ENCODE data around the gene NAP1L4. TPM values are rescaled to one million over a fixed set of nuclear protein-coding genes. Genes with fewer than 3 reads are reported as not detected.

Gene NAP1L4
- total and polyA plus RNA-seq, 2 of the 4 experiments (the other 2 are of a cell fraction) = 71.5 to 80.7 TPM

DNA sequence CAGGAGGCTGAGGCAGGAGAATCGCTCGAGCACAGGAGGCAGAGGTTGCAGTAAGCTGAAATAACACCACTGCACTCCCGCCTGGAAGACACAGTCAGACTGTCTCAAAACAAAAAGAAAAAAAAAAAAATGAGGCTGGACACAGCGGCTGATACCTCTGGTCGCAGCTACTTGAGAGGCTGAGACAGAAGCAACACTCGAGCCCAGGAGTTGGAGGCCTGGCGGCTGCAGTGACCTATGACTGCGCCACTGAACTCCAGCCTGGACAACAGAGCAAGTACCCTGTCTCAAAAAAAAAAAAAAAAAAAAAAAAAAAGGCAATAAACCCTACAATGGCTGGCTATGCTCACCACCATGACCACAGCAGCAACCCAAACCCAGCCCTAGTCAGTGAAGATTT, 11.0 kb downstream of the NAP1L4 start:
- no peak overlapping the region for H3K4me2 ChIP-seq (ENCODE audit: low read depth, low read length)
- TF ChIP-seq NFE2L2 (IDR thresholded peaks at IDR 0.05; ENCODE audit: low read depth, low read length) (no peak), CHD1 (IDR thresholded peaks at IDR 0.05; ENCODE audit: low read depth, low read length) (no peak), SMC3 (IDR thresholded peaks at IDR 0.05; ENCODE audit: low read depth, low read length) (no peak), MXI1 (IDR thresholded peaks at IDR 0.05; ENCODE audit: borderline replicate concordance, low read depth, low read length) (no peak), RAD21 (IDR thresholded peaks at IDR 0.05; ENCODE audit: low read length) (no peak), MAFK (IDR thresholded peaks at IDR 0.05; ENCODE audit: low read depth, low read length) (no peak), MAZ (IDR thresholded peaks at IDR 0.05; ENCODE audit: borderline replicate concordance, low read depth, low read length) (no peak), RFX5 (IDR thresholded peaks at IDR 0.05; ENCODE audit: low read depth, low read length) (no peak)
- TF ChIP-seq, protein P1, sequence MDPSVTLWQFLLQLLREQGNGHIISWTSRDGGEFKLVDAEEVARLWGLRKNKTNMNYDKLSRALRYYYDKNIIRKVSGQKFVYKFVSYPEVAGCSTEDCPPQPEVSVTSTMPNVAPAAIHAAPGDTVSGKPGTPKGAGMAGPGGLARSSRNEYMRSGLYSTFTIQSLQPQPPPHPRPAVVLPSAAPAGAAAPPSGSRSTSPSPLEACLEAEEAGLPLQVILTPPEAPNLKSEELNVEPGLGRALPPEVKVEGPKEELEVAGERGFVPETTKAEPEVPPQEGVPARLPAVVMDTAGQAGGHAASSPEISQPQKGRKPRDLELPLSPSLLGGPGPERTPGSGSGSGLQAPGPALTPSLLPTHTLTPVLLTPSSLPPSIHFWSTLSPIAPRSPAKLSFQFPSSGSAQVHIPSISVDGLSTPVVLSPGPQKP (IDR thresholded peaks at IDR 0.05; ENCODE audit: borderline replicate concordance, low read depth, low read length) = no peak
- no peak overlapping the region for H2AK5ac ChIP-seq (ENCODE audit: low read depth, low read length)
- H3K9me3 ChIP-seq (ENCODE audit: control insufficient read depth, insufficient read depth, low read length) = no peaks in the 10 kb centered on the region
- no peaks in the 10 kb centered on the region for H3K4me1 ChIP-seq (ENCODE audit: control insufficient read depth, insufficient read depth, low read length)
- H3K79me1 ChIP-seq (ENCODE audit: low read depth in 1 of 2, low read length in 2 of 2) = peaks cover 27 to 57% of the 10 kb centered on the region in 2 experiments
- dilution Hi-C loops (cut with HindIII; ENCODE audit: low sequenced_read_pairs, unreplicated experiment) = no loop called here
- no peak overlapping the region for H3K56ac ChIP-seq (ENCODE audit: extremely low read depth, insufficient read depth, low read length)
- H3K14ac ChIP-seq (replicated peaks; ENCODE audit: low read depth, low read length) = no peak overlapping the region
- intact Hi-C loops (cut with micrococcal nuclease) = no loop called here
- ChIA-PET CTCF (interaction anchor here (0.5 to 0.6 kb wide), 2 partner anchors 11 to 24 kb away, joined by 3 read pairs; no protein-coding TSS in a partner anchor), POLR2A (ENCODE audit: unreplicated experiment) (no interaction called here)
- peaks cover 80% of the 10 kb centered on the region for H4K20me1 ChIP-seq (ENCODE audit: insufficient read depth, low read length)
- WGBS, 2 experiments (ENCODE audit: extremely low coverage in 2 of 2, insufficient read length in 1 of 2) = 100% methylated on average over 1 of the region's 8 CpGs; no CpG with 5 or more reads in 1 of the 2 experiments
- 0 out of 2 replicates have a peak, but pooled peaks cover 13% of the 10 kb centered on the region for H3K9me1 ChIP-seq (ENCODE audit: insufficient read depth, low read length)
- no peak overlapping the region for H3K4me3 ChIP-seq (ENCODE audit: insufficient read depth, low read depth, low read length)
- no peak for ATAC-seq (ENCODE audit: low read depth)
- H2BK5ac ChIP-seq (ENCODE audit: low read depth, low read length, poor library complexity, severe bottlenecking) = no peak overlapping the region
- in situ Hi-C loops (cut with MboI; ENCODE audit: low sequenced_read_pairs) = no loop called here
- no peak overlapping the region for H2AK9ac ChIP-seq (replicated peaks; ENCODE audit: low read depth, low read length, poor library complexity)
- no peak overlapping the region for H2BK120ac ChIP-seq (ENCODE audit: low read depth, low read length)
- no peak overlapping the region for H3K9ac ChIP-seq (ENCODE audit: low read depth, low read length)
- no peak overlapping the region for H2BK20ac ChIP-seq (ENCODE audit: low read depth, low read length)
- no peak overlapping the region for H3K18ac ChIP-seq (ENCODE audit: low read depth, low read length)
- no peak overlapping the region for H4K8ac ChIP-seq (ENCODE audit: low read depth in 2 of 2, low read length in 2 of 2)
- no TSS peak for BruUV-seq (replicated peaks)
- H3K27me3 ChIP-seq (ENCODE audit: control insufficient read depth, insufficient read depth, low read length) = no peaks in the 10 kb centered on the region
- no peak for DNase-seq
- peaks cover 21% of the 10 kb centered on the region for H3K36me3 ChIP-seq (ENCODE audit: control insufficient read depth, insufficient read depth, low read length)
- no peak overlapping the region for H3K27ac ChIP-seq (ENCODE audit: insufficient read depth, low read length)
- H4K5ac ChIP-seq (ENCODE audit: low read depth, low read length) = no peak overlapping the region
- H2AFZ ChIP-seq (replicated peaks; ENCODE audit: low read length, poor library complexity) = no peak overlapping the region
- no peak overlapping the region for H4K91ac ChIP-seq (ENCODE audit: insufficient read depth, low read depth, low read length)
- no peak overlapping the region for H2BK15ac ChIP-seq (ENCODE audit: low read depth, low read length)
- H3K23ac ChIP-seq (ENCODE audit: low read depth, low read length) = no peak overlapping the region
- no peak overlapping the region for H3K4ac ChIP-seq (ENCODE audit: low read depth, low read length)

Data from IMR-90 (cell line).